ENCODE data around the gene TBC1D10A. TPM values are rescaled to one million over a fixed set of nuclear protein-coding genes. Genes with fewer than 3 reads are reported as not detected.

TBC1D10A gene, protein sequence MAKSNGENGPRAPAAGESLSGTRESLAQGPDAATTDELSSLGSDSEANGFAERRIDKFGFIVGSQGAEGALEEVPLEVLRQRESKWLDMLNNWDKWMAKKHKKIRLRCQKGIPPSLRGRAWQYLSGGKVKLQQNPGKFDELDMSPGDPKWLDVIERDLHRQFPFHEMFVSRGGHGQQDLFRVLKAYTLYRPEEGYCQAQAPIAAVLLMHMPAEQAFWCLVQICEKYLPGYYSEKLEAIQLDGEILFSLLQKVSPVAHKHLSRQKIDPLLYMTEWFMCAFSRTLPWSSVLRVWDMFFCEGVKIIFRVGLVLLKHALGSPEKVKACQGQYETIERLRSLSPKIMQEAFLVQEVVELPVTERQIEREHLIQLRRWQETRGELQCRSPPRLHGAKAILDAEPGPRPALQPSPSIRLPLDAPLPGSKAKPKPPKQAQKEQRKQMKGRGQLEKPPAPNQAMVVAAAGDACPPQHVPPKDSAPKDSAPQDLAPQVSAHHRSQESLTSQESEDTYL
- 12.1 and 17.0 TPM in 2 replicates for total RNA-seq (2014; rRNA removed; shearing (Covaris generic))

DNA sequence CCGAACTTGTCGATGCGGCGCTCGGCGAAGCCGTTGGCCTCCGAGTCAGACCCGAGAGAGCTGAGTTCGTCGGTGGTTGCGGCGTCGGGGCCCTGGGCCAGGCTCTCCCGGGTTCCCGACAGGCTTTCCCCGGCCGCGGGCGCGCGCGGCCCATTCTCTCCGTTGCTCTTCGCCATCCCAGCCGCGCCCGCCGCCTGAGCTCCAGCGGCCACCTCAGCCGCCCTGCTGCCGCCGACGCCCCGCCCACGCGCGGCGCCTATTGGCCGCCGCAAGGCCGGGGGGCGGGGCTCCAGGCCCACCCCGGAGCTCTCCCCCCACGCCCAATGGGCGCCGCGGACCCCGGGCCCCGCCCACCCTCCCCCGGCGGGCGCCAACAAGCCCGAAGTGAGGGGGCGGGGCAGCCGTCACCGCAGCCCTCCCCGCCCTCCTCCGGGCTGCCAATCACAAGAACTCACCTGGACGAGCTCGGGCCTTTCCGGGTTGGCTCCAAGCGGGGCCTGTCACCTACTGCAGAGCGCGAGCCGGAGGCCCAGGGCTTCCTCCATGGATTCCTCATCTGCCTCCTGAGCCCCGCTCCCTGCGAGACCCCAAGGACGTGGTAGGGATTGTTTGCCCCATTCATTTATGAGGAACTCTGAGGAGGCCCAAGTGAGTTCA, at the start of gene TBC1D10A:
Gene TBC1D10A, minus strand, starts transcription at position 236 of the 657 bp plus-strand sequence. Its CDS starts 60 bp downstream, at position 176.
- peak; percentile 53 for DNase-seq (ENCODE audit: low spot score)

DNA sequence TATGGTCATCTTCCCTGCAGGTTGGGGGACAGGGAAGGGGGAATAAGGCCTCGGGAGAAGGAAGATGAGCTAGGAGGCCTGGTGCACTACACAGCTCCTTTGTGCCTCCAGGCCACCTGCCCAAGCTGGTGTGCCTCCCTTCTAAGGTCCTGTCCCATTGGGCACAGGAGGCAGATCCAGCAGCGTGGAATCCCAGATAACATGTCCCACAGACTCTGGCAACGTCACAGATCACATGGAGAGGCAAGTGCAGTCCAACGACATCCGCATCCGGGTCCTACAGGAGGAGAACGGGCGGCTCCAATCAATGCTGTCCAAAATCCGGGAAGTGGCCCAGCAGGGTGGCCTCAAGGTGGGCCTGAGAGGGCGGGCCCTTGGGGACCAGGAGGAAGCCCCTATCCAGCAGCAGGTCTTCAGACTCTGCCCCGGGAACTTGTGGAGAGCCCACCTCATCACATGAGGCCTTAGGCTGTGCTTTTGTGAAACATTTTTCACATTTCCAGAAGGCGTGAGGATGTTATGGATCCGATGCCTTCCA, 48.6 kb upstream of the TBC1D10A start:
- no peak for DNase-seq (ENCODE audit: low spot score)

DNA sequence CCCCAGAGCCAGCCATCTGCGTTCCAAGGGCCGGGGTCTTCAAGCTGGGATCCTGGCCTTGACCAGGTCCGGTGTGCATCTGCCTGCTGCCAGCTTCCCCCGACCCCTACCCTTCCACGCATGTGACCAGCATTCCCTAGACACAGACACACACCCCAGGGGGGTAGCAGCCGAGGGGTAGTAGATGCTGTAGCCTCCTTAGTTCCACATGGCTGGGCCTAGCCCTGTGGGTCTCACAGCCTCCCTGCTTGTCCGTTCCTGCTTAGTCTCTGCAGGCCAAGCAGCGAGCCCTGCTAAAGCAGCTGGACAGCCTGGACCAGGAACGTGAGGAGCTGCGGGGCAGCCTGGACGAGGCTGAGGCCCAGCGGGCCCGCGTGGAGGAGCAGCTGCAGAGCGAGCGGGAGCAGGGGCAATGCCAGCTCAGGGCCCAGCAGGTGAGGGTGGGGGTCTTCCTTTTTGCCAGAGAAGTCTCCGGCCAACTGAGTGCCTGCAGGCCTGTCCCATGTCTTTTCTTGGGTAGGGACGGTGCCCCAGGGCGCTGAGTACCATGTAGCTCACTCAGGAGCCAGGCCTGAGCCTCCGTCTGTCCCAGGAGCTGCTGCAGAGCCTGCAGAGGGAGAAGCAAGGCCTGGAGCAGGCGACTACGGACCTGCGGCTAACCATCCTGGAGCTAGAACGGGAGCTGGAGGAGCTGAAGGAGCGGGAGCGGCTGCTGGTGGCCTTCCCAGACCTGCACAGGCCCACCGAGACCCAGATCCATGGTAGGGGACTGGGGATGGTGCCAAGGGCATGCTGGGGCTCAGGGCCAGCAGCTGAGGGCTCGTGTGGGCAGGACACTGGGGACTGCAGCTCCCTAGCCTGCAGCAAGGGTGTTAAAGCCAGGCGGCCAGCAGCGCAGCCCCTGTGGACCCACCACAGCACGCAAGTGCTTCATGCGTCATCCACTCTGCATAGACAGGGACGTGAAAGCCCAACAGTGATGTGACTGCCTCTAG, 46.9 kb upstream of the TBC1D10A start:
- DNase-seq (ENCODE audit: low spot score), result no peak

DNA sequence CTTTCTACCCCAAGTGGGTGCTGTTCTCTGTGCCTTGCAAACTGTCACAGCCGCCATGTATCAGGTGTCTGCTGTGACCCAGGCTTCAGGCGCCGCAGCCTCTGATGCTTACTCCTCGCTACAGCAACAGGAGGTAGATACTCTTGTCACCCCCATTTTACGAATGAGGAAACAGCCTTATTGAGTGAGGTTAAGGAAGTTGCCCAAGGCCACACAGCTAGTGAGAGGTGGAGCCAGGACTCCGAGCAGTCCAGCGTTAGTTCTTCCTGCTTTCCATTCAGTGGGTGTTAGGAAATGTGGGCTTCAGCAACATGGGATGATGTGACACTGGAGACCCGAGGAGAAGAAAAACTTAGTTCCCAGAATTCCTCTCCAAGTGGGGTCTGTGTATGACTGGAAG, 46.2 kb upstream of the TBC1D10A start:
- no peak for DNase-seq (ENCODE audit: low spot score)

DNA sequence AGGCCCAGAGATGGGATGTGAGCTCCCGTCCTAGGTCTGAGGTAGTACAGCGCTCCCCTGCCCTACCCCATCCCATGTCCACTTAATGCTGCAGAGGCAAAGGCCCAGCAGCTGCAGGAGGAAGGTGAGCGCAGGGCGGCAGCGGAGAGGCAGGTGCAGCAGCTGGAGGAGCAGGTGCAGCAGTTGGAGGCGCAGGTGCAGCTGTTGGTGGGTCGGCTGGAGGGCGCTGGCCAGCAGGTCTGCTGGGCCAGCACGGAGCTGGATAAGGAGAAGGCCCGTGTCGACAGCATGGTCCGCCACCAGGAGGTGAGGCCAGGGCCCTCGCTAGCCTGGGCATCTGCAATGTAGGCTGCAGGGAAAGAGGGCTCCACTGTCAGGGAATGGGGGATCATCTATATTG, 45.2 kb upstream of the TBC1D10A start:
- DNase-seq (ENCODE audit: low spot score), result no peak

DNA sequence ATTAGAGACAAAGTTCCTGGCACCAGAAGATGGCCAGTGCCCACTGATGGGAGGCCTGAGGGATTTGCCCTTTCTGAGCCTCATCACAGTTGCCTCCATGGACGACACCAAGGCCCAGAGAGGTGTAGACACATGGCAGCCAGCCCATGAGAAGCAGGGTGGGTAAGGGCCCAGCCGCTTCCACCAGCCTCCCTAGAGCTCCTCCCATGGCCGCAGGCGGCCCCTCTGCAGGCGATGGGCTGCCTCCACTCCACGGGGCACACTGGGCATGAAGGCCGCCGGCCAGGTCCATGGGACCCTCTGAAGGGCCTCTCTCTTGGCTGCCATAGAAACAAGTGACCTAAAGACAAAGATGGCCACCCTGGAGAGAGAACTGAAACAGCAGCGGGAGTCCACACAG, 44.6 kb upstream of the TBC1D10A start:
- DNase-seq (ENCODE audit: low spot score), result no peak

DNA sequence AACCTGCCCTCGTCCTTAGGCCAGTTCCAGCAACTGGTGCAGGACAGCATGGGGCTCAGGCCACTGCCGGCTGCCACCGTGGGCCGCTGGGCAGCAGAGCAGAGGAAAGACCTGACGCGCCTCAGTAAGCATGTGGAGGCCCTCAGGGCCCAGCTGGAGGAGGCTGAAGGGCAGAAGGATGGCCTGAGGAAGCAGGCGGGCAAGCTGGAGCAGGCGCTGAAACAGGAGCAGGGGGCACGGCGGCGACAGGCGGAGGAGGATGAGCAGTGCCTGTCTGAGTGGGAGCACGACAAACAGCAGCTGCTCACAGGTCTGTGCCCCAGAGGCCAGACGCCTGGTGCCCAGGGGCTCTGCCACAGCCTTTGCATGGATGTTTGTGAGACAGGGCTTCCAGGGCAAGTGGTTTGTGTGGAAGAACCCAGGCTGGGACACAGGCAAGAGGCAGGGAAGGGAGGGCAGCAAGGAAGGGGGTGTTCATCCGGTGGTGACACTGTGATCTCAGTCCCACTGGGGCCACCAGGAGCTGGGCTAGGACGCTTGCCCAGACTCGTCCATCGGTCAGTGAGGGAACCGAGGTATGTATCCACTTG, 44.0 kb upstream of the TBC1D10A start:
- DNase-seq (ENCODE audit: low spot score), result no peak

DNA sequence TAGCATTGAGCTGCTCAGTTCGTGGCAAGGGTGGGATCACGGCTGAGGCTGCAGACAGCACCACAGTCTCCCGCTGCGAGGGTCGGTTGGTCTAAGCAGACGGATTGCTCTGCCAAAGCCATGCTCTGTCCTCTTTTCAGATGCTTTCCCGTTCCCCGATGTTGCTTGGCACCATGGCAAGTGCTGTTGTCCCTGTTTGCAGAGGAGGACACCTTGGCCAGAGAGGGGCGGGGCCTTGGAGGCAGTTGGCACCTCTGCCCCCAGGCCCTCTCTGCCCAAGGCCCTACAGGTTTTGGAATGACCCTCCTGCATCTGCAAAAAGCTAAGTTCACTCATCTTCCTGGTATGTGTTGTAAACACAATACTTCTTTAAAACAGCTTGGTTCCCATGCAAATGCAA, 41.7 kb upstream of the TBC1D10A start:
- no peak for DNase-seq (ENCODE audit: low spot score)

DNA sequence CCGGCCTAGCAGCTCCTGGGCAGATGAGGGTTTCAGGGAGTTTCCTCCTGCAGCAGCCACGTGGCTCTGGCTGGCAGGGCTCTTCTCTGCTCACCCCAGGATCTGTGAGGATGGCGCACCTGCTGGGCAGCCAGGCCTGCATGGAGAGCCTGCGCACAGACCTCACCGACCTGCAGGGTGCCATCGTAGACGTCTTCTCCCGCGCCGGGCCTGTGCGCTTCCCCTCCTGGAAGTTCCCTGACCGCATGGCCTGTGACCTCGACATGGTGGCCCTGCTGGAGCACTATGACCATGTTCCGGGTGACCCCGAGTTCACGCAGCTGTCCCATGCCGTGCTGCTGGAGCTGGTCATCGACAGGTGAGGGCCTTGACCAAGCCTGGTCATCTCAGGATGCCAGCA, 39.1 kb upstream of the TBC1D10A start:
- no peak for DNase-seq (ENCODE audit: low spot score)

DNA sequence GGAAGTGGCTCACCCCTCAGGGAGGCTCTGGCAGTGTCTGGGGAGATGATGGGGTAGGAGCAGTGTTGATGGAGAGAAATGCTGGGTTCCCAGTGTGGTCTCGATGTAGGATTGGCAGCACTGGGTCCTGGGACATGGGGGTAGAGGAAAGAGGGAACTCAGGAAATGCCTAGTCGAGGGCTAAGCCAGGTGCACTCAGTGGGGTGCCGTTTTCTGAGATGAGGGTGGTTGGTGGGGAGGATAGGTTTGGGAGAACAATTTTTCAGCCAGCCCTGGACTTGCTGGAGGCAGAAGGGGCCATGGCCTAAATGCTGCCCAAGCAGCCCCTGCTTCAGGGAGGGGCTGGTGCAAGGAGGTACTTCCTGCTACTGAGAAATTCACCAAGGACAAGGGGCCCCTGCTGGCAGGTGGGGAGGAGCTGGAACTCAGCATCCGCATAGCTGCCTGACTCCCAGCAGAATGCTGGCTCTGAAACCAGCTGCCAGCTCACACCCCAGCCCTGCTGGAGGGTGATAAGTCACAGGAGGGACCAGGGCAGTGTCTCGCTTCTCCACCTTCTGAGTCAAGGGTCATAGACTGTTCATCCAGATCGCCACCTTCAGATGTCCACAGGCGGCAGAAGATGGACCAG, 36.0 kb upstream of the TBC1D10A start:
- peak; percentile 22 for DNase-seq (ENCODE audit: low spot score)

DNA sequence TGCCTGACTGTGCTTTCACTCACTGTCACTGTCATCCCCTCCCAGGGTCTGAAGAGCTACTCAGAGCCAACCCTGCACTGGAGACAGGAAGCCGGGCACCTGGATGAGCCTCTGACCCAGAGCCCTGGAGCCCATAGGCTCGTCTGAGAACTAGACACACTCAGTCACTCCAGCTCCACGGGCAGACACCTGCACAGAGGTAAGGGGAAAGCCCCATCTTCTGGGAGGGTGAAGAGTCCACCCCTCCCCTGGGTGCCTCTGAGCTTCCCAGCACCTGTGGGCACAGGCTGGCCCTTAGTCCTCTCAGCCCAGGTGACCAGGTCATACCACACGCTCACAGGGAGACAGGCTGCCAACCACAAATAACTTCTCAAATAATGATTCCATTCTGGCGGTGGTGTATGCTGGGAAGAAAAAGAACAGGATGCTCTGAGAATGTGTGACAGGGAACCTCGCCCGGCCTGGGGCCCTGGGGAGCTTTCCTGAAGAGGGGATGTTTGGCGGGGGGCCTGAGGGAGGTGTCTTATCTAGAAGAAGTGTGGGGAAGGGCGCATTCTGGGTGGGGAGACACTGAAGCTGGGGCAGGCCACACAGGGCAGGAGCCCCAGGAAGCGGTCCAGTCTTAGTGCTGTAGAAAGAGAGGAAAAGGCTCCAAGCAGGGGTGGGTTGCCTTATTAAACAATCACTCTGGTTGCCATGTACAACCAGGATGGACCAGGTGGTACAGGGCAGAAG, 35.3 kb upstream of the TBC1D10A start:
- DNase-seq (ENCODE audit: low spot score), result no peak

DNA sequence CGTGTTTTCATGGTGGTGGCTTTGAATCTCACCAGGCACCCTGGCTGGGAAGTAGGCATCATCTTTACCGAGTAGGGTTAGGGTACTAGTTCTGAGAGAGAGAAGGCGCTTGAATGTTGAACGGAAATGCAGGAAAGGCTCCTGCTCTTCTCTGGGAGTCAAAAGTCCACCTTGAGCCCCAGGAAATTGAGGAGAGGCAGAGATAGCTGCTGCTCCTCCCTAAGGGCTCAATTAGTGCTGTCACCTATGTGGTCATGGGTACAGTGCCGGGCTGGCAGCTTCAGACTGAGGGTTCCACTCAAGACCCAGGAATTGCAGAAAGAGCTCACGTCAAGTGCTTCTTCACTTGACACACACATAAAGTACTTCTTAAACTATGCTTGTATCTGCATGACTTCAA, 31.8 kb upstream of the TBC1D10A start:
- DNase-seq (ENCODE audit: low spot score), result no peak

DNA sequence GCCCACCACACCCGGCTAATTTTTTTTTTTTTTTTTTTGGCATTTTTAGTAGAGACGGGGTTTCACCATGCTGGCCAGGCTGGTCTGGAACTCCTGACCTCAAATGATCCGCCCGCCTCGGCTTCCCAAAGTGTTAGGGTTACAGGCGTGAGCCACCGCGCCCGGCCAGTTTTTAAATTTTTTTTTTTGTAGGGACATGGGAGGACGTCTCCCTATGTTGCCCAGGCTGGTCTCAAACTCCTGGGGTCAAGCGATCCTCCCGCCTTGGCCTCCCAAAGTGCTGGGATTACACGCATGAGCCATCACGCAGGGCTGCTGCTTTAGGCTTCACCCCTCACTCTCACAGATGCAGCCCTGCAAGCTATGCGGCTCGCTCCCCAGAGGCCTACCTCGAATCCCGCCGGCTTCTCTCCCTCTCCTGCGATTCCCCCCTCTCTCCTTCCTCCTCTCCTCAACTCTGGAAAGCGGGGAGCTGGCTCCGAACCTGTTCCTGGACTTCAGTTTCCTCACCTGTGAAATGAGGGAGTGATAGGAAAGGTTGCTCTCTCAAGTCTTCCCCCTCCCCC, 31.0 kb upstream of the TBC1D10A start:
- no peak for DNase-seq (ENCODE audit: low spot score)

DNA sequence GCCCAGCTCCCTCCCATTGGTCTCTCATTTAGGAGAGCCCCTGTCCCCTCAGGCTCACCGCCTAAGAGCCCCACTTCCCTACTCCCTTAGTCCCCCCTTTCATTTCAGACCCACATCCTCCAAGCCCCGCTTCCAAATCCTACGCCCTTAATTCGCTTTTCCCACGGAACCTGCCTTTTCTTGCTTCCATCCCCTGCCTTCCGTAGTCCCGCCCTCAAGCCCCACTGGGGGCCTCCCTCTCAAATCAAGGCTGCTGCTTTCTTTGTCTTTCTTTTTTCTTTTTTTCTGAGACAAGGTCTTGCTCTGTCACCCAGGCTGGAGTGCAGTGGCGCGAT, 30.5 kb upstream of the TBC1D10A start:
- DNase-seq (ENCODE audit: low spot score), result peak; percentile 4

DNA sequence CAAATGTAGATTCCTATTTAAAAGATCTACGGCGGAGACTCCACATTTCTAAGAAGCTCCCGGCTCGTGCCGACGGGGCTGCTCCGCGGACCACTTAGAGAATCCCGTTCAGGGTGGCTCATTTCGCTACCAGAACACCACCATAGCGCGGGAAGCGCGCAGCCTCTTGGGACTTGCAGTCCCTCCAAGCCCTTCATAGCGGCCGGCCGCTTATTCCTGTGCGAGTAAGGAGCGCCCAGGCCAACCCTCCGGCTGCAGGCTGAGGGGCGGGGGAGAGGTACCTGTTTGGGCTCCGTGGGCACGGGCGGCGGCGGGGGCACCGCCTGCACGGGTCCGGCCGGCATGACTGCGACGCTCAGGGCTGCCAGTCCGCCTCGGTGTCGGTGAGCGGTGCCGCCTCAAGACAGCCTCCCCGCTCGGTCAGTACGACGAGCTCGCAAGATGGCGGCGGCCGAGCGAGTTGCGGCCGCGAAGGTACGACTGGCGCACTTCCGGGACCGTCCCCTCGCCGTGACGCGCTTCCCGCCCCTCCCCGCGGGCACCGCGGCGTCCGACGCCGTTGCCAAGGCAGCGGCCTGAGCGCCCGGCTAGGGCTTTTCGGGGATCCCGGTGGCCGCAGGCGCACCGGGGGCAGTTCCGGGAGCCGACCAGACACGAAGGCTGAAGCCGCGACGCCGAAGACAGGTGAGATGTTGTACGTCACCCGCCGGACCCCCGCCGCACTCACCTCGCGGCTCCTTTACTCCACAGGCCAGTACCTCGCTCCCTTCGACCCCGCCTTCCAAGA, 29.9 kb upstream of the TBC1D10A start, which contains the start of the genes CCDC157 and SF3A1:
Gene CCDC157, plus strand, starts transcription at position 559 of the 787 bp plus-strand sequence. CDS start 8,994 bp downstream, outside the sequence.
Gene SF3A1, minus strand, starts transcription at position 446 of the 787 bp plus-strand sequence. Its CDS starts 102 bp downstream, at position 344.
- peak; percentile 72 for DNase-seq (ENCODE audit: low spot score)

DNA sequence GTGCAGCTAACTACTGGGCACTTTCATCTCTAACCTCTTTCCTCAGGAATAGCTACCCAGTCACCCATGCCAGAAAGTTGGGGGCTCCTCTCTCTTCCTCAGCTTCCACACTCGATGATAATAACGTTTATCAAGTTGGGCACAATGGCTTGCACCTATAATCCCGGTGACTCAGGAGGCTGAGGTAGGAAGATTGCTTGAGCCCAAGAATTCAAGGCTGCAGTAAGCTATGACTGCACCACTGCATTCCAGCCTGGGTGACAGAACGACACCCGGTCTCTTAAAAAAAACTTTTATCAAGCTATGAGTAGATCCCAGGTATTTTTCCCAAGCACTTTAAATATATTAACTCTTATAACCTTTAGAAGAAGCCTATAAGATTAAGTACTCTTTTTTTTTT, 27.9 kb upstream of the TBC1D10A start:
- DNase-seq (ENCODE audit: low spot score), result no peak

DNA sequence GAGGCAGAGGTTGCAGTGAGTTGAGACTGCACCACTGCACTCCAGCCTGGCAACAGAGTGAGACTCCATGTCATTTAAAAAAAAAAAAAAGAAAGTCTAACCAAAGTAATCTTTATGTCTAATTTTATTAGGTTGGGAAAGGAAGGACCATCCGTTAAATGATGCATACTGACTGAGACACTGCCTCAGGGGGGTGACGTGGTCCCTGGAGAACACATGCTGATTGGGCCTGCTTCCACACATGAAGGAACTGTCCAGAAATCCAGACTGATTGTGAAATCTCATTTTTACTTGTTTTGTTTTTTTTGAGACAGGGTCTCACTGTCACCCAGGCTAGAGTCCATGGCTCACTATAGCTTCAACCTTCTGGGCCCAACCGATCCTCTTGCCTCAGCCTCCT, 24.5 kb upstream of the TBC1D10A start:
- DNase-seq (ENCODE audit: low spot score), result no peak

DNA sequence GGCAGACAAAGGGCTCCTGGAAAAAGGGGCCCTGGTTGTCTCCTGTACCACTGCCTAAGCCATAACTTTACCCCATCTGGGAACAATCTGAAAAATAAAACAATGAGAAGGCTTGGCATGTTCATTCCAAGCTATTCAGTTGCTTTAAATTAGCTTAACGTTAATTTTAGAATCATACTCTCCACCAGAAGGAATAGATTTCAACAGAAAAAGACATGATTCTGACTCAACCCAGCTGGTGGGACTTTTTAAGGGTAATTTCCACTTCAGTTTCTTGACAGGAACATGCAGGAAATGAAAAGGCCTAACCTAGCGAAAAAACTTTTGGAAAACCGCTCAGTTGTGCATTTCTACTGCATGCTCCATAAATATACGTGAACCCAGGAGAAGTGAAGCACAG, 22.1 kb upstream of the TBC1D10A start:
- DNase-seq (ENCODE audit: low spot score), result no peak

DNA sequence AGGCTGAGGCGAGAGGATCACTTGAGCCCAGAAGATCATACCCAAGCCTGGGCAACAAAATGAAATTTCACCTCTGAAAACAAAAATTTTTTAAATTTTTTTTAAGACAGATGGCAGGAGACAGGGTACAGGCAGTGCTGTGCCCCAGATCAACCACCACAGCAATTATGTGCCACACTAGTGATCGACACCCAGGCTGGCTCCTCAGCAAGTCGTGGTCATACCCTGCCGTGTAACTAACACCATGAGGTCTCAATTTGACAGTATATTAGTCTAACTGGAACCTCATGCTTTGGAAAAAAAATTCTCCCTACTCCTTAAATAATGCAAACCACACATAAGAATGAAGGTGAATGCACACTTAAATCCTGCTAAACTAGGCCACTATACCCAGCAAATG, 21.7 kb upstream of the TBC1D10A start:
- no peak for DNase-seq (ENCODE audit: low spot score)

Data from A172 (cell line).